IMR-90 (cell line): ENCODE results near the gene CDC7.

ENCODE experiments used
- CHD1 ChIP-seq: IDR thresholded peaks from 2 replicates; pipeline ENCODE4 v1.6.1; 2012; ENCODE audit warnings: low read depth, low read length, improper control_type of control experiment
- POLR2A ChIP-seq: IDR thresholded peaks from 2 replicates; pipeline ENCODE4 v1.6.1; 2012; ENCODE audit warnings: mild to moderate bottlenecking, low read depth, low read length
- RAD21 ChIP-seq: IDR thresholded peaks from 2 replicates; pipeline ENCODE4 v1.6.1; 2012; ENCODE audit warnings: low read length, improper control_type of control experiment
- RFX5 ChIP-seq: IDR thresholded peaks from 2 replicates; pipeline ENCODE4 v1.8.0; 2012; ENCODE audit warnings: low read depth, mild to moderate bottlenecking, low read length, moderate library complexity
- TF ChIP-seq, protein P1 (sequence below): conservative IDR thresholded peaks from 2 replicates; pipeline ENCODE4 v1.5.1; 2012; ENCODE audit warnings: mild to moderate bottlenecking, low read depth, low read length, improper control_type of control experiment
- TF ChIP-seq, protein P2 (sequence below): fragments of 150-350 bp; IDR thresholded peaks from 2 replicates; pipeline ENCODE4 v1.6.1; 2017; ENCODE audit warnings: mild to moderate bottlenecking, antibody characterized with exemption, low read length, low read depth

DNA sequence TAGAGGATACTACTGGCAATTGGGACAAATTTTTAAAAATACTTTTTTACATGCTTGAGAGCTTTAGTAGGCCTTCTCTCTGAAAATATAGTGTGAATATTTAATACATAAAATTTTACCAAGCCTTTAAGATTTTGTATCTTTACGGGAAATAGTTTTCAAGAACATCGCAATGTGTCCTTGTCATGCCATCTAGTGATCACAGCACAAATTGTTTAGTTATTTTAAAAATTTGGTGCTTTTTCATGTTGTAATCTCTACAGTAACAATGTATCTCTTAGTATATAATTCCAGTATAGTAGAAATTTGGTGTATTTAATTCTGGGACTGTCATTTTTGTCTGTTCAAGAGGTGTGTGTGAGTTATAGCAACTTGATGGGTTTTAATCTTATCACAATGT is 6.7 kb downstream of the CDC7 start:
- TF ChIP-seq, protein P1, sequence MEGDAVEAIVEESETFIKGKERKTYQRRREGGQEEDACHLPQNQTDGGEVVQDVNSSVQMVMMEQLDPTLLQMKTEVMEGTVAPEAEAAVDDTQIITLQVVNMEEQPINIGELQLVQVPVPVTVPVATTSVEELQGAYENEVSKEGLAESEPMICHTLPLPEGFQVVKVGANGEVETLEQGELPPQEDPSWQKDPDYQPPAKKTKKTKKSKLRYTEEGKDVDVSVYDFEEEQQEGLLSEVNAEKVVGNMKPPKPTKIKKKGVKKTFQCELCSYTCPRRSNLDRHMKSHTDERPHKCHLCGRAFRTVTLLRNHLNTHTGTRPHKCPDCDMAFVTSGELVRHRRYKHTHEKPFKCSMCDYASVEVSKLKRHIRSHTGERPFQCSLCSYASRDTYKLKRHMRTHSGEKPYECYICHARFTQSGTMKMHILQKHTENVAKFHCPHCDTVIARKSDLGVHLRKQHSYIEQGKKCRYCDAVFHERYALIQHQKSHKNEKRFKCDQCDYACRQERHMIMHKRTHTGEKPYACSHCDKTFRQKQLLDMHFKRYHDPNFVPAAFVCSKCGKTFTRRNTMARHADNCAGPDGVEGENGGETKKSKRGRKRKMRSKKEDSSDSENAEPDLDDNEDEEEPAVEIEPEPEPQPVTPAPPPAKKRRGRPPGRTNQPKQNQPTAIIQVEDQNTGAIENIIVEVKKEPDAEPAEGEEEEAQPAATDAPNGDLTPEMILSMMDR = no peak
- TF ChIP-seq POLR2A (no peak), RAD21 (no peak), RFX5 (no peak), CHD1 (no peak)
- TF ChIP-seq, protein P2, sequence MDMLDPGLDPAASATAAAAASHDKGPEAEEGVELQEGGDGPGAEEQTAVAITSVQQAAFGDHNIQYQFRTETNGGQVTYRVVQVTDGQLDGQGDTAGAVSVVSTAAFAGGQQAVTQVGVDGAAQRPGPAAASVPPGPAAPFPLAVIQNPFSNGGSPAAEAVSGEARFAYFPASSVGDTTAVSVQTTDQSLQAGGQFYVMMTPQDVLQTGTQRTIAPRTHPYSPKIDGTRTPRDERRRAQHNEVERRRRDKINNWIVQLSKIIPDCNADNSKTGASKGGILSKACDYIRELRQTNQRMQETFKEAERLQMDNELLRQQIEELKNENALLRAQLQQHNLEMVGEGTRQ = no peak
